ENCODE measurements around the gene ECHDC1. TPM values are rescaled to one million over a fixed set of nuclear protein-coding genes. Genes with fewer than 3 reads are reported as not detected.

ECHDC1 gene
- total and polyA plus RNA-seq, 8 donors, result 13.9 to 27.9 (median 18.9) TPM

DNA sequence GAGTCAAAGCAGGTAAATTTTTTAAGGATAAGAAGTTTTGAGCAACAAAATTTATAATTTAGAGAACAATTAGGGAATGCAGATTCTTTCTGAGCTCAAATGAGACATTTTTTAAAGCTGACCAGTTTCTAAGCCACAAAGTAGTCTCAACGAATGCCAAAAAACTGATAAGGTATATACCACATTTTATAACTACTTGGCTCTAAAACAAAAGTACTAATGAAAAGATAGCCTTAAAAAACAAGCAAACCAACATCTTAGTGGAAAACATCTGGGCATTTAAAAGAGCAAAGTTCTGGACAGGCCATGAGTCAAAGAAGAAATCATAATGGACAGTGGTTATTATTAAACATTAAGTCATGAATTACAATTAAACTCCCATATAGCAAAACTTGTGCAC, 99.9 kb downstream of the ECHDC1 start:
- no peak for DNase-seq
- intact Hi-C loops (cut with DNase I), result no loop called here

More for the DNA sequence above, 99.9 kb downstream of the ECHDC1 start:
- Histone ChIP-seq H3K27me3 (peaks cover 0 to 3% (median 0%) of the 10 kb centered on the region in 4 donors), H3K4me3 (no peak overlapping the region), H3K9me3 (no peaks in the 10 kb centered on the region), H3K27ac (no peak overlapping the region), H3K36me3 (no peaks in the 10 kb centered on the region), H3K4me1 (no peaks in the 10 kb centered on the region)
- TF ChIP-seq, protein P1, sequence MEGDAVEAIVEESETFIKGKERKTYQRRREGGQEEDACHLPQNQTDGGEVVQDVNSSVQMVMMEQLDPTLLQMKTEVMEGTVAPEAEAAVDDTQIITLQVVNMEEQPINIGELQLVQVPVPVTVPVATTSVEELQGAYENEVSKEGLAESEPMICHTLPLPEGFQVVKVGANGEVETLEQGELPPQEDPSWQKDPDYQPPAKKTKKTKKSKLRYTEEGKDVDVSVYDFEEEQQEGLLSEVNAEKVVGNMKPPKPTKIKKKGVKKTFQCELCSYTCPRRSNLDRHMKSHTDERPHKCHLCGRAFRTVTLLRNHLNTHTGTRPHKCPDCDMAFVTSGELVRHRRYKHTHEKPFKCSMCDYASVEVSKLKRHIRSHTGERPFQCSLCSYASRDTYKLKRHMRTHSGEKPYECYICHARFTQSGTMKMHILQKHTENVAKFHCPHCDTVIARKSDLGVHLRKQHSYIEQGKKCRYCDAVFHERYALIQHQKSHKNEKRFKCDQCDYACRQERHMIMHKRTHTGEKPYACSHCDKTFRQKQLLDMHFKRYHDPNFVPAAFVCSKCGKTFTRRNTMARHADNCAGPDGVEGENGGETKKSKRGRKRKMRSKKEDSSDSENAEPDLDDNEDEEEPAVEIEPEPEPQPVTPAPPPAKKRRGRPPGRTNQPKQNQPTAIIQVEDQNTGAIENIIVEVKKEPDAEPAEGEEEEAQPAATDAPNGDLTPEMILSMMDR (IDR thresholded peaks at IDR 0.05), result no peak
- FAIRE-seq (no peak), ATAC-seq (no peak)
- 46 to 47% methylated on average over 1 of the region's 1 CpG for WGBS, 2 donors

Other genes with a start within 250 kb of the ECHDC1 start
- gene RSPO3, start 224.9 kb downstream of the ECHDC1 start, total RNA-seq, result 1 to 10 TPM in 2 of 6 donors, under 1 TPM in 4; 0.14 to 2.2 (median 0.81) TPM
- 1 to 10 TPM in 1 of 2 donors, under 1 TPM in 1; 0.92 to 2.3 TPM for gene RSPO3, start 224.9 kb downstream of the ECHDC1 start, polyA plus RNA-seq
- 10 to 100 TPM in 4 of 6 donors, 1 to 10 TPM in 2; 8.7 to 24.7 (median 13.1) TPM for gene RNF146, start 76.7 kb downstream of the ECHDC1 start, total RNA-seq
- gene RNF146, start 76.7 kb downstream of the ECHDC1 start, polyA plus RNA-seq, result 10 to 100 TPM; 17.0 to 28.6 TPM
- 1 to 10 TPM in 3 of 6 donors, under 1 TPM in 3; 0.09 to 1.3 (median 0.72) TPM for gene KIAA0408, start 115.8 kb upstream of the ECHDC1 start, total RNA-seq
- gene KIAA0408, start 115.8 kb upstream of the ECHDC1 start, polyA plus RNA-seq, result 1 to 10 TPM; 1.3 to 4.9 TPM
- gene C6orf58, start 233.6 kb upstream of the ECHDC1 start, total RNA-seq, result under 1 TPM in 4 of 6 donors, not detected in 2; 0.15 to 0.34 (median 0.22) TPM
- under 1 TPM; 0.23 to 0.45 TPM for gene C6orf58, start 233.6 kb upstream of the ECHDC1 start, polyA plus RNA-seq

Measured in pancreas (tissue), 10 donors.